ENCODE data around the gene TCEA3.

- no peak for TF ChIP-seq POLR2A (IDR thresholded peaks at IDR 0.05)
- TF ChIP-seq, protein P1, sequence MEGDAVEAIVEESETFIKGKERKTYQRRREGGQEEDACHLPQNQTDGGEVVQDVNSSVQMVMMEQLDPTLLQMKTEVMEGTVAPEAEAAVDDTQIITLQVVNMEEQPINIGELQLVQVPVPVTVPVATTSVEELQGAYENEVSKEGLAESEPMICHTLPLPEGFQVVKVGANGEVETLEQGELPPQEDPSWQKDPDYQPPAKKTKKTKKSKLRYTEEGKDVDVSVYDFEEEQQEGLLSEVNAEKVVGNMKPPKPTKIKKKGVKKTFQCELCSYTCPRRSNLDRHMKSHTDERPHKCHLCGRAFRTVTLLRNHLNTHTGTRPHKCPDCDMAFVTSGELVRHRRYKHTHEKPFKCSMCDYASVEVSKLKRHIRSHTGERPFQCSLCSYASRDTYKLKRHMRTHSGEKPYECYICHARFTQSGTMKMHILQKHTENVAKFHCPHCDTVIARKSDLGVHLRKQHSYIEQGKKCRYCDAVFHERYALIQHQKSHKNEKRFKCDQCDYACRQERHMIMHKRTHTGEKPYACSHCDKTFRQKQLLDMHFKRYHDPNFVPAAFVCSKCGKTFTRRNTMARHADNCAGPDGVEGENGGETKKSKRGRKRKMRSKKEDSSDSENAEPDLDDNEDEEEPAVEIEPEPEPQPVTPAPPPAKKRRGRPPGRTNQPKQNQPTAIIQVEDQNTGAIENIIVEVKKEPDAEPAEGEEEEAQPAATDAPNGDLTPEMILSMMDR (IDR thresholded peaks at IDR 0.05): no peak
These were observed 47.4 kb downstream of the TCEA3 start for GRCh38 chr1:23376890-23377811.

Data from testis (tissue), 2 donors.